Measurements from ENCODE around the gene TCF4.

The TCF4 gene

DNA sequence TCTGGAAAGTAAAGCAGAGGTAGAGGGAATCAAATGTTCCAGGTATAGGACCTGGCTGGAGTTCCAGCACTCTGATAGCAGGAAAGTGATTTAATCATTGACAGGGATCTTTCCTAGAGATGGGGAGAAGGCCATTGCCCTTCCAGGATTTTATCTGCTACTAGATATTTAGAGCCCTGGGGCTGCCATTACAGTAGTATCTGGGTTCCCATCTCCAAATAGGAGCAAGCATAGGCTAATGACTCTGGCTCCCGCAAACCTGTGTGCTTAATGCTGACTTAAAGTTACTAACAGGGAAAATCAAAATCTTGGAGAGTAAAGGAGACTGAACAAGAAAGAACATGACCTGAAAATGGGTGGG, 331.1 kb downstream of the TCF4 start:
- DNase-seq (ENCODE audit: low read depth): no peak

DNA sequence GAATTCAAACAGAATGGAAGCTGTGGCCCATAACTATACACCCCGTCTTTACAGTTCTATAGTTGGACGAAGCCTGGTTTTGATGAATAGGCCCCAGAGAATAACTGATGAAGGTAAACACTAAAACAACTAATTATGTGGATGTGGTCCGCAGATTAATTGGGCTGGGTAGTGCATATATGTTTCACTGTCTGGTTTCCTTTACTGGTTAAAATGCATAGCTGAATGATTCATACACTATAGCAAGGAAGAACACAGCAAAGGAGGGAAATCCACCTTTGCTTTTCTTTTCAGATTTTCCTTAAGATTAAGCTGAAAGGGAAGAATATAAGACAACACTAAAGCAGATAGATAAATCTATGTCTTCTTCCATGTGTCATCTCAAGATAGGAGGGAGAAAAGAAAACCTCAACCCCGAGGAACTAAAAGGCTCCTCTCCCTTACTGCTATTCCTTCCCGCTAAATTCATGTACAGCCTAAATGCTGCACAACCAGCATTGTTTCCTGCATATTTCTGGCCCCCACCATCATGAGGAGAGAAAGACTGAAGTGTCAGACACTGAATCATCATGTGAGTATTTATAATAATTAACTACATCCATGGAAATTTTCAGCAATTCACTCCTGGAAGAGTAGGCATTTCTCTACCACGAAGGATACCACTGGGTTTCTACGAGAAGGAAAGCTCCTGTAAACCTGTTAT, 331.6 kb downstream of the TCF4 start:
- no peak for DNase-seq (ENCODE audit: low read depth)

DNA sequence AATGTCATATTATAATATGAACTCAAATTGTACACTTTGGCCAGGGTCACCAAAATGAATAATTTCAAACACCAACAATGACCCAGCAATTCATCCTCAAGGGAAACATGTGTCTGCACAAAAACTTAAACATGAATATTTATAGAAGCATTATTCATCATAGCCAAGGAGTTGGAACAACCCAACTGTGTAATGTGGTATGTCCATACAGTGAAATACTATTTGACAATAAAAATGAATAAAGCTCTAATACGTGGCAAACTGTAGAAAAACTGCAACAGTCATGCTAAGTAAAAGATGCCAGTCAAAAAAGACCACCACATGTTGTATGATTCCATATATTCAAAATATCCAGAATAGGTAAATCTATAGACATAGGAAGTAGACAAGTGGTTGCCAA, 334.2 kb downstream of the TCF4 start:
- no peak for DNase-seq (ENCODE audit: low read depth)

DNA sequence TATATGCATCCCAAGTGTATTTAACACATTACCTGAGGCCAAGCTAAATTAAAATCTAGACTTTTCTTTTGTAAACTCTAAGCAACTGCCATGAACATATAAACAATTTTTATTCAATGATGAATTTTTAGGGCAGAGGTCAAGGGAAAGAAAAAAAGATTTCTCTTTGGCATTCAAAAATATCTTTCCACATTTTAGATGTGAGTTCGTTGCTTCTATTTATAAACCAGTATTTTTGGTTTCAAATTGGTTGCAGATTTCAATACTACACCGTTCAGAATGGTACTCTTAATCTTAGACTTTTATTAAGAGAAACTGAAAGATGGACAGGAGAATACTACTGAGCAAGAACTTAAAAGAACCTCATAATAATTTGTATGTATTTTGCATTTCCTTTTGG, 335.1 kb downstream of the TCF4 start:
- DNase-seq (ENCODE audit: low read depth): peak; percentile 46

DNA sequence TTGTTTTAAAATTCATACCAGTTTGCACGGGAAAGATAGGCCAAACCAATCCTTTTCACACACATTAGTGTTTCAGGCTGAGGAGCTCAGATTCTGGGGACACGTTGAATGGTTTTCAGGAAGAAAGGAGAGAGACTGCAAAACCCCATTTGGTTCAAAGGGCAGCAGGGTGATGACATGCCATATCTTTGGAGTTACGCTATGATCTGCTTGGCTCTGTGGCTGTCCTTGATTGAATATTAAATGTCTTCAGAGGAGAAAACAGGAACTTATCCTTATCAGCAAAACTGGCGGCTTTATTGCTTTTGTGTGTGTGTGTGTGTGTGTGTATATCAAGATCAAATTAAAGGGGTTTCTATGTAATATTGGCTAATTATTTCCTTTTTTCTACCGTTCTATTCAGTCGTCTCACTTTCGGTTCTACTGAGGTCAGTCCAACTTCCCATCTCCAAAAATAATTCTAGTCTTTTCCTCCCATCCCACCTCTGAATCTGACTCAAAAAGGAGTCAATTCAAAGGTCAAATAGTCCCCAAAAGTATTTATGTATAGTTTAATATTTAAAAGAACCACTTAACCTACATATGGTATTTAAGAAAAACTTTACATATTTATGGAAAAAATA, 335.8 kb downstream of the TCF4 start:
- no peak for DNase-seq (ENCODE audit: low read depth)

DNA sequence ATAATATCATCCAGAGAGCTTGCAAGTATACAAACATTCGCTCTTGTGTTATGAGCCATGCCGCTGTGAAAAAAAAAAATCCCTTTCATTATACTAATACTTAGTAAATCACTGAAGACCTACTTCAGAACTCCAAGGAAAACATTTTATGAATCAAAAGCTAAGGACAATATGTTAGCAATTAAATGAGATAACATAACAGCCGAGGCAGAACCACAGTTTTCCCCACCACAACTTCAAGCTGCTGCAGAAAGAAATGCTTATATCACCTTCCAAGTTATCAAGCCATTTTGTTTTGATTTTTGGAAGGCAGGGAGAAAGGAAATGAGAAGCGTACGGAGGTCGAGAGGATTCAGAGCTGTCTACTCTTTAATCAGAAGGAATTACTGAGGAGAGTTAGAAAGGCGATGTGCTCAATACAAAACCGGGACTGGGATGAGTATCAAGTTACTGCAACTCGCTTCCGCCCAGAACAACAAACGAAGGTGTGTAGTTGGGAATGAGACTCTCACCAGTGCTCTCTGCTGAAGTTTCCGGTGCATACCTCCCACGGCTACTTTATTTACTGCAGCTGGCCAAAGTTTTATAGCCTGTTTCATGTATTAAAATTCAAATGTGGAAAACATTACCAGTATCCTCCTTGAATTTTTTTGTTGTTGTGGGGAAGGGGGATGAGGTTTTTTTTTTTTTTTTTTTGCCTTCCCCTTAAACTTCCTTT, 336.6 kb downstream of the TCF4 start:
- DNase-seq (ENCODE audit: low read depth): peak; percentile 29

DNA sequence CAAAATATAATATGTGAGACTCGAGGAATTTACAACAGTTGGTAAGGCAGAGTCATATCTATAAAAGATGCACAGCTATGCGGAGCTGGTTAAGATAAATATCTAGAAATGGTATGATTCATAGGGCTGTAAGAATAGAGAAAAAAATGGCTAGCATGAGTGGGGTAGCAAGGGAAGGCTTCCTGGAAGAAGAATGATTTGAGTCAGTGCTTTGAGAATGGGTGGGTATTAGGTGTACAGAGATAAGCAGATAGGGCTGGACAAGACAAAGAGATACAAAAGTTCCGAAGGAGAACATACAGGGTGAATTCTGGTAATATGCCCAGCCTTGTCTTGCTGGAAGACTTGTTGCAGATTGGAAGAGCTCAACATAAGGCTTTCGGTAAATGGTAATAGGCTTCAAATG, 337.2 kb downstream of the TCF4 start:
- no peak for DNase-seq (ENCODE audit: low read depth)

DNA sequence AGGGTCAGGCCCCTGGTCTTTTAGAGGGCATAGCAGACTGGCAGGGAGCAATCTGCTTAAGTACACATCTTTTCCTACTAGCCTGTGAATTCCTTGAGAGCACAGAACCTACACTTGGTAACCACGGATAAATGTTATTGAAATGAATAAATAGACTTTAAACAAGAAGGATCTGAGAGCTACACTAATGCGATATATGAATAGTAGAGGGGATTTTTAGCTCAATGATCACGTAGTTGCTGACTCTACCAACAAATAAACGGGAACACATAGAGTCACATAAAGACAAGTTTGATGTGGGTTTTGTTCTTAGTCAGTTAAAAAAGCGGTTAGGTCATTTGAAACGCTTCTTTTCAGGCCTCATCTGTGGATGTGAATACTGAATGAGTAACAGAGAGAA, 338.4 kb downstream of the TCF4 start:
- no peak for DNase-seq (ENCODE audit: low read depth)

DNA sequence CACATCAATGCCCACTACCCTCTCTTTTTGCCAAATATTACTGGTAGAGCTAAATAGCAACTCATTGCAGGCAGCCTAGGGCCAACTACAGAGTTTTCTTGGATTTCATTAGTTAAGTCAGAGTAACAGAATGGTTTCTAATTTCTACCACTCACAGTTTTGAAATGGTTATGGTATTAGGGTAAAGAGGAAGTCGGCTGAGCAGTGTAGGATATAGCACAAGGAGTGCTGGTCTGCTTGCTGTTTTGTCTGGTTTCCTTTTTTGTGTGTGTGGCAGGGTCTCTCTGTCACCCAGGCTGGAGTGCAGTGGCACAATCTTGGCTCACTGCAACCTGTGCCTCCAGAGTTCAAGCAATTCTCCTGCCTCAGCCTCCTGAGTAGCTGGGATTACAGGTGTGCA, 339.5 kb downstream of the TCF4 start:
- no peak for DNase-seq (ENCODE audit: low read depth)

DNA sequence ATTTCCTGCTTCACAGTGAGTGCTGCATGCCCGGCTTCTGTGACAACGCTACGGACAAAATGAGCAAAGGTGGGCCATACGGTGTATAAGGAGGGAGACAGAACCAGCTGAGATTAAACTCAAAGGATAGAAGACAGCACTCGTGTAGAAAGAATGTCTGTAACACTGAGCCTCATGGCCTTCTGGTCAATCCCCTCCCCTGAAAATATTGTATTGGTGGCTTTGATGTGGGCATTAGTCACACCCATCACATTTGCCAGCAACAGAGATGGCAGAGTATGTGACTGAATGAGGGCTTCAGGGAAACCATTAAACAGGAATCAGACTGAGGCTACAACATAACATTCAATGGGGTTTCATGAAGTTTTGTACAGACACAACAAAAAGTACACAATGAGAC, 341.0 kb downstream of the TCF4 start:
- no peak for DNase-seq (ENCODE audit: low read depth)

DNA sequence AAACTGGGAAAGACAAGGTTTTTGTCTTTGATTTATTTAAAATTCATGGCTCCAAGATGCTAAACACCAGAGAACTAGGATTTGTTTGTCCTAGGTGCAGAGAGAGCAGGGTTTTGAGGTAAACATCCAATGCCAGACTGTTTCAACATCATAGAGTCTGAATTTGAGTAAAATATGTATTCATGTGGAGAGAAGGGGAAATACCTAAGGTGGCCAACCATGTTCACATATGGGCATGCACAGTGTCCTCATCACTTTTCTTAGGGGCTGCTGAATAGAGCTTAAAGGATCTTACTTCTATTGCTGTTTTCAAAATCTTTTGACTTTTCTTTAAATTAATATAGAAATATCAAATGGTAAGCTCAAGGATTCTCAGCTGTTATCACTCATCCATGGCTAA, 341.7 kb downstream of the TCF4 start:
- DNase-seq (ENCODE audit: low read depth): no peak

DNA sequence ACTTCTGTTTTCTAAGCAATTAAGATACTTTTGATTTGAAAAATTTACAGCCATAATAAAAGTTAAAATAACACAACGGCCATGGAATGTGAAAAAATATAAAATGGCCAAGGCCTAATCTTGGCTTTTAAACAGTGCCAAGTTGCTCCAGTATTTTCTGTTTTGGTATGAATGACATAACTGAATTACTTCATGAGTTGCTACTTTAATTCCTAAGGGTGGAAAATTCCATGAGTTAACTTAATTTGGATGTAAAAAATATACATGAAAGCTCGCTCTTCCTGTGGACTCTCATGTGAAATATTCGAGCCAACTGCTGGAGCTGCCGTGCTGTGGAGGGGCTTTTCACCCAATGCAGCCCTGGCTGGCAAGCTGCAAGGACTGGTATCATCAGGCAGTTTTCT, 342.8 kb downstream of the TCF4 start:
- no peak for DNase-seq (ENCODE audit: low read depth)

DNA sequence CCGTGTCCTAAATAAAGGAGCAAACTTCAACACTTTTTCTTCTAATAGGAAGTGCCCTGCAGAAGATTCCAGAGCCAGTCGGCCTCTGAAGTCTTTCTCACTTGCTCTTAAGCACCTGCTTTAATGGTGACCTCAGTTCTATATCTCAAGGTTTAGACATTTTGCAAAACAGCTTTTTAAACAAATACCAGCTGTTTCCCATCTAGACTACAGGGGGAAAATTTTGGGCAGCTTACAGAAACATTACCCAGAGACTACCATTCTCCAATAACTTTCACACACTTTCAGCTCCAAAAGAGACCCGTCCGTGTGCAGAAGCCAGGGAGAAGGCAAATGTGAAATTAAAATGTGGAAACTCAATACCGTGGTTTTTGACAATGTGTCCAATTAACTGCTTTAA, 343.4 kb downstream of the TCF4 start:
- no peak for DNase-seq (ENCODE audit: low read depth)

DNA sequence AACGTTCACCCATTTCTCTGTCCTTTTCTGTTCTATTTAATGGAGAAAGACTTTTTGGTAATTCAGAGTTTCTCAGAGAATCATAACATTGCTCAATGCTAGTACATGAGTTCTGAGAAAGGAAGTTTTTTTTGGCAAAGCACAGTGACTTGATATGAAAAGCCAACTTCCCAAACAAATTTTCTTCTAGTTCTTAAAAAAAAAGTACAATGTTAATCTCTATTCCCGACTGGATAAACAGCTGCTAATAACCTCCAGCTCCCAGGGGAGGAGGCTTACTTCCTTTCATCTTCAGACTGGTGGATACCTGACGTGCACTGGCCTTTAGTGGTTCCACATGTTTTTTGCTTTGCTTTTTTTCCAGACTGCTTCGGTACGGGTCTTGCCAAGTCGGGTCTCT, 344.1 kb downstream of the TCF4 start:
- peak; percentile 77 for DNase-seq (ENCODE audit: low read depth)

DNA sequence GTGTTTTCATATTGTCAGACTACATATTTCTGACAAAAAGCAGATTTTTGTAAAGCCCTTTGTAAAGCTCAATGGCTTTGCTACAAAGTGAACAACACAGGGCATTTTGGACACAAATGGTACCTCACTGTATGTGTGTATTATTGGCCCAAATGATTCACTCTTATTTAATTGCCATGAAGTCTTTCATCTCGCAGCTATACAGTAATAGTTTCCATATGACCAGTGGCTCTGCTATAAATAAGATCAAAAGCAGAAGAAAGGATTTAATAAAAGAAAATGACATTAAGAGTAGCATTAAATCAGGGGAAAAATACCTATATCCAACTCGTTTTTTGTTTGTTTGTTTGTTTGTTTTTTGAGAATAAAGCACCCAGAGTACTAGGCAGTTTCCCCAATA, 344.7 kb downstream of the TCF4 start:
- no peak for DNase-seq (ENCODE audit: low read depth)

DNA sequence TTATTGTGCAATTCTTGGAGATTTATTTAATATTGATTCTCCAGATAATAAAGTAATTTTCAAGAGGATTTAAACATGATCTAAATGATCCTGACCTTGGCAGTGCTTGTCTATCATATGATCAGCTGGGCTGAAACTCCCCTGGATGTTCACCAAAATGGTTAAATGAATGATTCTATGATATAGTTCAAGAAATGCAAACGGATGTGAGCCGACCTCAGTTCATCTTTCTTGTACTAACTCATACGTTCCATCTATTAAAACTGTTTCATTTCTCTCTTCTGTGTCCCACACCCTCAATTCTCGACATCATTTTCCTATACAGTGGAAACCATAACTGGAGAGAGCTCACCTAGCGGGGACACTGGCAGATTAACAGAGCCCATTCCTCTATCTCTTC, 347.0 kb downstream of the TCF4 start:
- DNase-seq (ENCODE audit: low read depth): no peak

DNA sequence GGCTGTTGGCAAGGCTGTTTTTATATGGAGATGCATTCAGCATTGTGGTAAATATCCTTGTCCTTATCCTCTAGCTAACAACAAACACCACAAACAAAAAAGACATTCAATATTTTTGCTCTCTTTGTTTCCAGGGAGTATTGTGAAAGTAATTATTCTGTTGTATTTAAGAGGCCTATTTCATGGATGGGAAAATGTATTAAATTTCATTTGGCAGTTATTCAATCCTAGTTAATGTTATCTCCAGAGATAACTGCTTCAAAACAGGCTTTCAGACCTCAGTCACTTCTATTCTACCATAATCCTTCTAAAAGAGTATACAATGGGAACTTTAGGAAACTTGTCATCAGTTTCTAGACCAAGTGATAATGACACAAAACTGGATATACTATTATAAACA, 348.3 kb downstream of the TCF4 start:
- DNase-seq (ENCODE audit: low read depth): no peak

DNA sequence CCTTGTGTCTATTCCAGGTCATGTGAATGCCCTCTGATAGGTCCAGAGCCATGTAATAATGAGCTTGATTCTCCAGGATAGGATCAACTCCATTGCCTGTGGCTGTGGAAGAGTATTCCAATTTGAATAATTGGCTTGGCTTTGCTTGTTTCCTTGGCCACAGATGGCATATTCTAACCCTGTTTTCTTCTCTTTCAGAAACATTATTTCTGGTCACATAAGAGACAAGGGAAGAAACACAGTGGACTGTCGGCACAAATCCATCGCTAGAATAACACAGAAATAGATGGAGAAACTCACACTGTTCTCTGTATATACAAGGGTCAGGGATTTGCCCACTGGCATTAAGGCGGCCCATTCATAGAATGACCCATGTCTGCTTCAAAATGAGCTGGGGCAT, 350.3 kb downstream of the TCF4 start:
- DNase-seq (ENCODE audit: low read depth): no peak

DNA sequence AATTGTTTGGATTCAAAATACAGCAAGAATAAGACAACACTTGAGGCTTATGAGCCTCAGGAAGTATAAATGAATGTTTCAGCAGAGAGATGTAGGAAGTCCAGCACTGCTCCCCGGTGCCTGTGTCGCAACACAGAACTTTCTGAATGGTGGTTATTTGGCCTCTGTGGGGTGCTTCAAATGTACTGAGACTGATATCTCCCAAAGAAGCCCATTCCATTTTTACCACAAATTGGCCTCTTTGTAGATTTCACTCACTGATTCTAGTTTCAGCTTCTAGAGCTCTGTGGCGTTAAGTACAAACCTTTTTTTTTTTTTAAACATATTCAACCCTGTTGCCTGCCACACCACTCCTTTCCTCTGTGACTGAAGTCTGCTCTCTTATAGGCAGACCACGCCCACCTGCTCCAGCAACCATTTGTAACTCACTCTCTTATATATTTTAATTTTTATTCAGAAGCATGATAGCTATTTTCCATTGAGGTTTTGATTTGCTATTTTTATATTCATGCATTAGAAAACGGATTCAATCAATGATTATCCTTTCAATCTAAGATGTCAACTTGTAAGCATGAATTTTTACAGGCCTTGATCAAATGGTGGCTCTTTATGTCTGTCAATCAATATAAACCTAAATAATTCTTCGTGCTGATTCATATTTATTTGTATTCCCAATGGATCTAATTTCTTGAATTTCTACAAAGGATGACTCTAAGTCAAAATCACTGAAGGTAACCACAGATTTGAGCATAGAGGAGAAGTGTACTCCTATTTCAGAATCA, 351.7 kb downstream of the TCF4 start:
- DNase-seq (ENCODE audit: low read depth): peak; percentile 62

DNA sequence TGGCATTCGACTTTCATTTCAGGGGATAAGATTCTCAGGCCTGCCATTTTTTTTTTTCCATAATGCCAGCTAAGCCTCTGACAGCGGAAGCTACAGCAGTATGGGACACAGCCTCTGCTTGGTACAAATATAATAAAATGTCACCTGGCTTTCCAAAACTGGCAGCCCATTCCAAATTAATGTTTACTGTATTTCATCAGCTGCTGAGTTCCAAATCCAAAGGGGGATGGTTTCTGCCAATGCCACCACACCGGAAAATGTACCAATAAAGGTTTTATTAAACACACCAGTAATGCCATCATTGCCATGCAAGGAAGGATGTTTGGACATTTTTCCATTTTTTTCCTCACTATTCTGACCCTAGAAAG, 352.9 kb downstream of the TCF4 start:
- DNase-seq (ENCODE audit: low read depth): no peak

DNA sequence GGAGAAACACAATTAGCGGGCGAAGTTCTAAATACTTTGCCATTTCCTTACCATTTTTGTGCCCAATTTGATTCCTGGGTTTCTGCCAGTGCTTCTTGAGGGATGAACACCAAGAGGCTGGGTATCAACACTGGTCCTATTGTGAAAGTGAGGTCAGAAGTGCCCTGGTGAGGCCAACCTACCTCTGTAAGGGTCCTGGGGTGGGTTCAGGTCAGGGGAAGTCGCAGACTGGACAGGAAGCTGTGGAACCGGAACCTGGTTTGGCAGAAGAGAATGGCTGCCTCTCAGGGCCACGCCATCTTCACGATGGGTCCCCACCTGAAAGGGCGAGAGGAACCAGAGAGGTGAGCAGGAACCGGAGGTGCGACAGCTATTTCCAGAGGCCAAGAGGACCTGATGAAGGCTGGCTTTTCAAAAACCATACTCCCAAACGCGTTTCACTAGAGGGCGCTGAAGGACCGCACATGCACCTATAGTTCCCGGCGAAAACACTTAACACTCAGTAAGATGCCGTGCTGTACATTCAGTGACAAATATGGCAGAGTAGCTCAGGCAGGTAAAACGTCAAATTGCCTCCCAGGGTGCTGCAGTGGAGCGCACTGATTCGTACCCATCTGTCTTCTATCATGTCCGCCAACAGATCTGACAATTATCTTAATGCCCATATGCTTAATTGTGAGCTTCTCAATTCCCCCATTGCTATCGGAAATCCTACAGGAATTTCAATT, 353.5 kb downstream of the TCF4 start:
- peak; percentile 69 for DNase-seq (ENCODE audit: low read depth)

DNA sequence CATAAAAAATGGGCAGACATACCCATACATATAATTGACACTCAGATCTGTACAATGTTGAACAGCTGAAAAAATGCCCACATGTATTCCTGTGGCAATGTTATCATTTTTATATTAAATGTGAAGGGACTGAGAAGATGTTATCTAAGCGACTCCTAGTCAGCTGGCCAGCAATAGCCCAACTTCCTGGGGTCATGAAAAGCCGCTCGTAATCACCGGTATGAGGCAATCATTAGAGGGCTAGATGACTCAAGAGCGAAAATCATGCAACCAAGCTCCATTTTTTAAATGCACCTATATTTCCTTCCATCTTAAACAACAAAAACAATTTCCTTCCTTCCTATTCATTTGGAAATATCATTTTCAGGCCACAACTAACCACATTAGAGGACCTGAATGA, 354.1 kb downstream of the TCF4 start:
- no peak for DNase-seq (ENCODE audit: low read depth)

All from fibroblast of gingiva (primary cell).